Measurements from ENCODE around the gene DDIT4. TPM values are rescaled to one million over a fixed set of nuclear protein-coding genes. Genes with fewer than 3 reads are reported as not detected.

The DDIT4 gene
- total RNA-seq, 1 donor from 2014 or later, result 200 TPM

GRCh38 chr10:72274730-72275350 is 1.1 kb downstream of the DDIT4 start:
- peak overlapping the region; percentile 95 for H3K4me3 ChIP-seq
- H3K27ac ChIP-seq, result peak overlapping the region; percentile 94
- H3K4me1 ChIP-seq, result peaks cover 28% of the 10 kb centered on the region
- intact Hi-C loops (cut with DNase I), result no loop called here
- DNase-seq (peak; percentile 87), ATAC-seq (peak; percentile 21)
- peaks cover 20% of the 10 kb centered on the region for H3K36me3 ChIP-seq
- peak; percentile 70 for TF ChIP-seq CTCF (IDR thresholded peaks at IDR 0.05)
- no peaks in the 10 kb centered on the region for H3K9me3 ChIP-seq
- H3K27me3 ChIP-seq, result no peaks in the 10 kb centered on the region

- no peak for ATAC-seq
- H3K4me3 ChIP-seq, result peak overlapping the region; percentile 95
- no peak for DNase-seq
- no peaks in the 10 kb centered on the region for H3K27me3 ChIP-seq
- intact Hi-C loops (cut with DNase I), result no loop called here
- peak overlapping the region; percentile 94 for H3K27ac ChIP-seq
- H3K36me3 ChIP-seq, result peaks cover 20% of the 10 kb centered on the region
- no peaks in the 10 kb centered on the region for H3K9me3 ChIP-seq
- no peak for TF ChIP-seq CTCF (IDR thresholded peaks at IDR 0.05)
- peaks cover 28% of the 10 kb centered on the region for H3K4me1 ChIP-seq
Measured at GRCh38 chr10:72275351-72276012, 1.8 kb downstream of the DDIT4 start.

GRCh38 chr10:72276013-72276387 is 2.3 kb downstream of the DDIT4 start:
- peaks cover 20% of the 10 kb centered on the region for H3K36me3 ChIP-seq
- no peaks in the 10 kb centered on the region for H3K9me3 ChIP-seq
- DNase-seq (no peak), ATAC-seq (no peak)
- peaks cover 28% of the 10 kb centered on the region for H3K4me1 ChIP-seq
- no peak for TF ChIP-seq CTCF (IDR thresholded peaks at IDR 0.05)
- H3K4me3 ChIP-seq, result peak overlapping the region; percentile 95
- no peaks in the 10 kb centered on the region for H3K27me3 ChIP-seq
- H3K27ac ChIP-seq, result peak overlapping the region; percentile 94
- intact Hi-C loops (cut with DNase I), result no loop called here

GRCh38 chr10:72276421-72277339 is 3.0 kb downstream of the DDIT4 start:
- DNase-seq (no peak), ATAC-seq (no peak)
- peak overlapping the region; percentile 95 for H3K4me3 ChIP-seq
- H3K27me3 ChIP-seq, result no peaks in the 10 kb centered on the region
- H3K36me3 ChIP-seq, result peaks cover 20% of the 10 kb centered on the region
- peaks cover 28% of the 10 kb centered on the region for H3K4me1 ChIP-seq
- intact Hi-C loops (cut with DNase I), result no loop called here
- no peak for TF ChIP-seq CTCF (IDR thresholded peaks at IDR 0.05)
- H3K27ac ChIP-seq, result peak overlapping the region; percentile 94
- H3K9me3 ChIP-seq, result no peaks in the 10 kb centered on the region

GRCh38 chr10:72277340-72277995 is 3.7 kb downstream of the DDIT4 start:
- TF ChIP-seq CTCF (IDR thresholded peaks at IDR 0.05), result no peak
- no peak for DNase-seq
- no peaks in the 10 kb centered on the region for H3K9me3 ChIP-seq
- intact Hi-C loops (cut with DNase I), result no loop called here
- no peaks in the 10 kb centered on the region for H3K27me3 ChIP-seq
- peaks cover 20% of the 10 kb centered on the region for H3K4me1 ChIP-seq
- no peak for ATAC-seq
- H3K4me3 ChIP-seq, result no peak overlapping the region
- H3K36me3 ChIP-seq, result peaks cover 20% of the 10 kb centered on the region
- peak overlapping the region; percentile 94 for H3K27ac ChIP-seq
